ENCODE measurements around the gene LZTFL1.
A peak's percentile ranks its signal among the peaks of the same experiment; 100 is the strongest.

Gene LZTFL1

DNA sequence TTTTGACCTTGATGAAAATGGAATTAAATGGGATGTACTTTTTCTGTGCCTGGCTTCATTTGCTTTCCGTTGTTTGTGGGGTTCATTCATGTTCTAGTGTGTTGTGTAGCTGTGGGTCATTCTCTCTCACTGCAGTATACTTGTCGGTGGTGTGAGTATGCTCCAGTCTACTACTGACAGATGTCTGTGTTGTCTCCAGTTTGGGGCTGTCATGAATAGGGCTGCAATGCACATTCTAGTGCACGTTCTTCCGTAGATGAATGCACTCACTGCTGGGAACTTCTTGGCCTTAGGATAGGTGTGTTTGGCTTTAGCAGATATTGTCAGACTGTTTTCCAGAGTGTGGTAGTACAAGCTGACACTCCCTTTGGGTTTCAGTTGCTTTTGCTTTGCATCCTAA, 43.9 kb downstream of the LZTFL1 start:
- DNase-seq = no peak
- TF ChIP-seq, protein P1, sequence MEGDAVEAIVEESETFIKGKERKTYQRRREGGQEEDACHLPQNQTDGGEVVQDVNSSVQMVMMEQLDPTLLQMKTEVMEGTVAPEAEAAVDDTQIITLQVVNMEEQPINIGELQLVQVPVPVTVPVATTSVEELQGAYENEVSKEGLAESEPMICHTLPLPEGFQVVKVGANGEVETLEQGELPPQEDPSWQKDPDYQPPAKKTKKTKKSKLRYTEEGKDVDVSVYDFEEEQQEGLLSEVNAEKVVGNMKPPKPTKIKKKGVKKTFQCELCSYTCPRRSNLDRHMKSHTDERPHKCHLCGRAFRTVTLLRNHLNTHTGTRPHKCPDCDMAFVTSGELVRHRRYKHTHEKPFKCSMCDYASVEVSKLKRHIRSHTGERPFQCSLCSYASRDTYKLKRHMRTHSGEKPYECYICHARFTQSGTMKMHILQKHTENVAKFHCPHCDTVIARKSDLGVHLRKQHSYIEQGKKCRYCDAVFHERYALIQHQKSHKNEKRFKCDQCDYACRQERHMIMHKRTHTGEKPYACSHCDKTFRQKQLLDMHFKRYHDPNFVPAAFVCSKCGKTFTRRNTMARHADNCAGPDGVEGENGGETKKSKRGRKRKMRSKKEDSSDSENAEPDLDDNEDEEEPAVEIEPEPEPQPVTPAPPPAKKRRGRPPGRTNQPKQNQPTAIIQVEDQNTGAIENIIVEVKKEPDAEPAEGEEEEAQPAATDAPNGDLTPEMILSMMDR (IDR thresholded peaks at IDR 0.05) = no peak
- Histone ChIP-seq H3K4me1 (peaks cover 0 to 12% (median 11%) of the 10 kb centered on the region in 4 donors), H3K4me3 (no peak overlapping the region), H3K27me3 (peaks cover 0 to 60% of the 10 kb centered on the region in 2 donors), H3K27ac (no peak overlapping the region), H3K36me3 (no peaks in the 10 kb centered on the region), H3K9me3 (no peaks in the 10 kb centered on the region)
- intact Hi-C loops (cut with DNase I; ENCODE audit: low total_unique reads) = no loop called here

DNA sequence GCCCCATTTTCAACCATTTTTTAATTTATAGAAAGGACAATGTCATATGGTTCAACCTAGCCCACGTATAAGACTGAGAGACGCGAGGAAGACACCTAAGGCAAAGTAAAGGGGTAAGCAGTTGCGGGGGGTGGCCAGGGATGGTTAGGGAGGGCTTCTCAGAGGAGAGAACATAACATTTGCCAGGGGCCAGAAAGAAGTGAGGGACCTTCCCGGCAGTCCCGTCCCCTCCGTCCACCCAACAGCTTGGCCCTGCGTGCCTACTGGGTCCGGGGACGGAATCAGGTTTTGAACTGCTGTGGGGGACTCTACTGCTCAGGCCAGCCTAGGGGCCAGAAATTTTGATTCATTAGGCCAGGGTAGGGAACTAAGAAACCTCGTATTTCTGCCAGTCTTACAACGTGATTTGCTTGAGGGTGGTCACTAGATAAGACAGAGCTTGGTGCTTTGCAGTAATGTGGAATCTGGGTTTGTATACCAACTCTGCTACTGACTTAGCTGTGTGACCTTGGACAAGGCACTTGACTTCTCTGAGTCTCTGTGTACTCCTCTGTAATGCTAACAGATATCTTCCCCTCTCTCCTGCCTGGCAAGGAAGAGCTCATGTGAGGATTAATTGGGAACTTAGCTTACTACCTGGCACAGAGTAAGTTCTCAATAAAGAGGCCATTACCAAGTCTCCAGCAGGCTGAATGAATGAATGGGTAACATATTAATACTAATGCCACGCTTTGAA, 44.8 kb downstream of the LZTFL1 start:
- Histone ChIP-seq H3K27me3 (peaks cover 0 to 64% of the 10 kb centered on the region in 2 donors), H3K27ac (no peak overlapping the region)

DNA sequence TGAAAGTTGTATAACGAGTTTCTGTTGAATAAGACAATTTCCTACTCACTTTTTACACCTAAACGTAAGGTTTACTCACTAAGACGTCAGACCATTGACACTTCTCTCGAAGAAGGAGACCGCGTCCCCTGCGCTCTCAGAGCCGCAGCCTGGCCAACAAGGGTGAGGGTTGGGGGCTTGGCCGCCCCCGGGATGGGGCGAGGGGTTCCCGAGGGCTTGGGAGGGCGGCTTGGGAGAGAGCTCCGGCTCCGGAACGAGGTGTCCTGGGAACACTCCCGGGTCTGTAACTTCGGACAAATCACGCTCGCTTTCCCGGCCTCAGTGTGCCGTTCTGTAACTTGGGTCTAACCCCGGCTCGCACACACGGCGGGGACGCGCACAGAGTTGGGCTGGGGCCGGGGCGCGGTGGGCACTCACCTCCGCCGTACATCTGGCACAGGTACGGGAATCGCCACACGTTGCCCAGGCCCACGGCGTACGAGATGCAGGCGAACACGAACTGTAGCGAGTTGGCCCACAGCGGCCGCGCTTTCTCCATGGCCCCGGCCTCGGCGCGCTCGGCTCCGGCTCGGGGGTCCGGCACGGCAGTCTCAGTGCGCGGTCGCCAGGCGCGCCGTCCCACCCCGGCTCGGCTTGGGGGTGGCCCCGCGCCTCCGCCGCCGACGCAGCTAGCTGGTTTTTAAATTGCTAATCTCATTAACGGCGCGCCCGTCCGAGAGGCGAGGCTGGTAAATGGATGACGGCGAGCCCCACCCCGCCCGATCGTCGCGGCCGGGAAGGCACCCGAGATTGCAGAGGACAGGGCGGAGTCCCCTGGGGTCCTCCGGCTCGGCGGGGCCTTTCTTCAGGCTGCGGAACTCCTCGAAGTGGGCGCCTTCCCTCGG, 45.8 kb downstream of the LZTFL1 start, which contains the start of gene SLC6A20:
TSS of gene SLC6A20 (minus strand) at position 655 of the 884 bp plus-strand sequence. CDS start at position 538, 117 bp downstream.
- Histone ChIP-seq H3K27ac (no peak within 1 kb of the TSS), H3K27me3 (peaks cover 0 to 64% of the 10 kb centered on the region in 2 donors), H3K4me1 (peaks cover 0 to 12% (median 11%) of the 10 kb centered on the region in 4 donors), H3K4me3 (peak within 1 kb of the TSS; percentile 16 to 48), H3K36me3 (no peaks in the 10 kb centered on the region), H3K9me3 (no peaks in the 10 kb centered on the region)
- TF ChIP-seq, protein P1 (IDR thresholded peaks at IDR 0.05) = no peak
- no peak for DNase-seq
- intact Hi-C loops (cut with DNase I; ENCODE audit: low total_unique reads) = no loop called here

More for the DNA sequence above, 44.8 kb downstream of the LZTFL1 start:
- Histone ChIP-seq H3K9me3 (no peaks in the 10 kb centered on the region), H3K4me3 (no peak overlapping the region), H3K4me1 (peaks cover 0 to 12% (median 11%) of the 10 kb centered on the region in 4 donors), H3K36me3 (no peaks in the 10 kb centered on the region)
- TF ChIP-seq, protein P1 (IDR thresholded peaks at IDR 0.05) = no peak
- DNase-seq = no peak
- intact Hi-C loops (cut with DNase I; ENCODE audit: low total_unique reads) = no loop called here

DNA sequence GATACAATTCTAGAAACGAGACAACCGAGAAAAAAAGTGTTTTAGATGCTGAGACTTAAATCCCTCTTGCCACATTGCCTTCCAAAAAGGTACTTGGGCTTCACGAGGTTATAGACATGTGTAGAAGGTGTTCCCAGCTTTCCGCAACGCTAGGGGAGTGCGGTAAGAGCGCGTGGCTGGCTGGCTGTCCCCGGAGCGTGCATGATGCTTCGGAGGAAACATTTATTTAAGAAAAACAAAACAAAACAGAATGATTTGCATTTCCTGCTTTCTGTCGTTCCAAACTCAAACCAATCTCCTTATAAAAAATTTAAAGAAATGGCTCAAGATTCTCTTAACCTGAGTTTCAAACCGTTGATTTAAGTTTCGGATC, 46.4 kb downstream of the LZTFL1 start:
- intact Hi-C loops (cut with DNase I; ENCODE audit: low total_unique reads) = no loop called here
- TF ChIP-seq, protein P1 (IDR thresholded peaks at IDR 0.05) = no peak
- Histone ChIP-seq H3K4me1 (peaks cover 0 to 12% (median 11%) of the 10 kb centered on the region in 4 donors), H3K9me3 (no peaks in the 10 kb centered on the region), H3K27ac (no peak overlapping the region), H3K27me3 (peaks cover 0 to 64% of the 10 kb centered on the region in 2 donors), H3K4me3 (no peak overlapping the region), H3K36me3 (no peaks in the 10 kb centered on the region)
- DNase-seq = no peak

DNA sequence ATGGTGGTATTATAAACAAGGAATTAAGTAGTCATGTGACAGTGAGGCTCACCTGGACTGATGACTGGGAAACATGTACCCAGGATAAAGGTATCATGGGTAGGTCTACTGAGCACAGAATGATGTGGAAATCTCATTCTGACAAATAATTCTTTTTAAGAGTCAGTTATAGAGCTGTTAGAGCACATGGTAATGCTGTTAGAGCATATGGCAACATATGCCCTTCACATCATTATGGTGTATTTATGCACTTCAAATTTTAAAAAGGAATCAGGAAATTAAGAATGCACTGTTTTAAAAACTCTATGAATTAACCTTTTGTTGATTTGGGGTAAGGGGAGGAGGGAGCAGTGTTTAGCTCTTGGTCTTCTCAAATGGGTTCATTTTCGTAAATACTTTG, 47.3 kb downstream of the LZTFL1 start:
- peaks cover 0 to 61% of the 10 kb centered on the region in 2 donors for H3K27me3 ChIP-seq
- no peaks in the 10 kb centered on the region for H3K36me3 ChIP-seq
- peaks cover 0 to 5% (median 0%) of the 10 kb centered on the region in 3 donors for H3K9me3 ChIP-seq
- TF ChIP-seq, protein P1 (IDR thresholded peaks at IDR 0.05) = no peak
- H3K4me1 ChIP-seq = peaks cover 0 to 12% (median 11%) of the 10 kb centered on the region in 4 donors
- DNase-seq = no peak
- intact Hi-C loops (cut with DNase I; ENCODE audit: low total_unique reads) = no loop called here
- no peak overlapping the region for H3K4me3 ChIP-seq
- no peak overlapping the region for H3K27ac ChIP-seq
